Tibial nerve (tissue), 4 donors: Measurements from ENCODE around the gene ZNF513. TPM values are rescaled to one million over a fixed set of nuclear protein-coding genes. Genes with fewer than 3 reads are reported as not detected.

Experiments
- DNase-seq, 2 donors: peaks; one replicate each; pipeline ENCODE4 v3.0.0-alpha.2; 2019; ENCODE audit warnings: low spot score in 2 of 2
- H3K27ac ChIP-seq, 4 donors: fragments of 200-600 bp; sonication (generic) in 3 of 4; one replicate each; pipeline ENCODE4 v1.5.1; 2017 to 2019; ENCODE audit warnings: mild to moderate bottlenecking in 1 of 4
- H3K27me3 ChIP-seq, 2 donors: fragments of 200-600 bp; sonication (generic) in 1 of 2; one replicate each; pipeline versions ENCODE4 v1.5.1 to v1.6.0; 2017 to 2019
- H3K36me3 ChIP-seq, 3 donors: fragments of 200-600 bp; sonication (generic); one replicate each; pipeline ENCODE4 v1.5.1; 2018 to 2019
- H3K4me1 ChIP-seq, 4 donors: fragments of 200-600 bp; sonication (generic) in 3 of 4; one replicate each; pipeline ENCODE4 v1.5.1; 2017 to 2019
- H3K4me3 ChIP-seq, 4 donors: fragments of 200-600 bp; sonication (generic) in 3 of 4; one replicate each; pipeline ENCODE4 v1.5.1; 2017 to 2019; ENCODE audit warnings: mild to moderate bottlenecking in 1 of 4, moderate library complexity in 1 of 4
- H3K9me3 ChIP-seq, 4 donors: fragments of 200-600 bp; sonication (generic) in 3 of 4; one replicate each; pipeline ENCODE4 v1.5.1; 2017 to 2019
- EP300 ChIP-seq, 2 donors: sonication (generic); formaldehyde crosslinking; IDR thresholded peaks; one replicate each; pipeline ENCODE4 v1.6.1; 2017; ENCODE audit warnings: antibody characterized with exemption in 2 of 2, mild to moderate bottlenecking in 1 of 2
- POLR2A ChIP-seq, 2 donors: fragments of 450-650 bp; IDR thresholded peaks; one replicate each; pipeline ENCODE4 v1.6.1; 2017; ENCODE audit warnings: antibody characterized with exemption in 2 of 2, mild to moderate bottlenecking in 2 of 2, moderate library complexity in 2 of 2
- WGBS, 2 donors: methylation state at CpG; one replicate each; pipeline ENCODE4 v1.1.5; 2018; 5-methylcytosine and 5-hydroxymethylcytosine counted together
- total RNA-seq, 4 donors: library from RNA; depleted of rRNA; stranded (reverse); fragments of >200 nt; gene quantifications; one replicate each; pipeline ENCODE4 v1.1.0, GENCODE V29; 2016
- TF ChIP-seq, protein P1 (sequence below), 5 experiments: fragments of 200-600 bp in 3 of 5; fragments of 450-650 bp in 2 of 5; sonication (generic) in 3 of 5; IDR thresholded peaks; one replicate each; pipeline ENCODE4 v1.5.1; 2016 to 2019; ENCODE audit warnings: antibody characterized with exemption in 5 of 5, mild to moderate bottlenecking in 3 of 5, moderate library complexity in 2 of 5

Gene ZNF513
- total RNA-seq, 4 donors from 2014 or later = 12.9 to 16.8 (median 14.4) TPM

- no peak for DNase-seq
- no peaks in the 10 kb centered on the region for H3K27me3 ChIP-seq
- peaks cover 0 to 42% (median 18%) of the 10 kb centered on the region in 4 donors for H3K4me1 ChIP-seq
- TF ChIP-seq, protein P1, sequence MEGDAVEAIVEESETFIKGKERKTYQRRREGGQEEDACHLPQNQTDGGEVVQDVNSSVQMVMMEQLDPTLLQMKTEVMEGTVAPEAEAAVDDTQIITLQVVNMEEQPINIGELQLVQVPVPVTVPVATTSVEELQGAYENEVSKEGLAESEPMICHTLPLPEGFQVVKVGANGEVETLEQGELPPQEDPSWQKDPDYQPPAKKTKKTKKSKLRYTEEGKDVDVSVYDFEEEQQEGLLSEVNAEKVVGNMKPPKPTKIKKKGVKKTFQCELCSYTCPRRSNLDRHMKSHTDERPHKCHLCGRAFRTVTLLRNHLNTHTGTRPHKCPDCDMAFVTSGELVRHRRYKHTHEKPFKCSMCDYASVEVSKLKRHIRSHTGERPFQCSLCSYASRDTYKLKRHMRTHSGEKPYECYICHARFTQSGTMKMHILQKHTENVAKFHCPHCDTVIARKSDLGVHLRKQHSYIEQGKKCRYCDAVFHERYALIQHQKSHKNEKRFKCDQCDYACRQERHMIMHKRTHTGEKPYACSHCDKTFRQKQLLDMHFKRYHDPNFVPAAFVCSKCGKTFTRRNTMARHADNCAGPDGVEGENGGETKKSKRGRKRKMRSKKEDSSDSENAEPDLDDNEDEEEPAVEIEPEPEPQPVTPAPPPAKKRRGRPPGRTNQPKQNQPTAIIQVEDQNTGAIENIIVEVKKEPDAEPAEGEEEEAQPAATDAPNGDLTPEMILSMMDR (IDR thresholded peaks at IDR 0.05) = no peak
- no peak overlapping the region for H3K27ac ChIP-seq
- no peak overlapping the region for H3K4me3 ChIP-seq
- peaks cover 0 to 71% (median 41%) of the 10 kb centered on the region in 3 donors for H3K36me3 ChIP-seq
- H3K9me3 ChIP-seq = no peaks in the 10 kb centered on the region
- 81 to 85% methylated on average over 11 to 18 of the region's 18 CpGs for WGBS, 2 donors
Measured at GRCh38 chr2:27377618-27378095, 2.9 kb downstream of the ZNF513 start.

- no peak overlapping the region for H3K27ac ChIP-seq
- H3K4me1 ChIP-seq = peaks cover 0 to 48% (median 23%) of the 10 kb centered on the region in 4 donors
- no peaks in the 10 kb centered on the region for H3K27me3 ChIP-seq
- peaks cover 0 to 71% (median 41%) of the 10 kb centered on the region in 3 donors for H3K36me3 ChIP-seq
- H3K4me3 ChIP-seq = no peak overlapping the region
- 63 to 64% methylated on average over 9 to 10 of the region's 10 CpGs for WGBS, 2 donors
- no peaks in the 10 kb centered on the region for H3K9me3 ChIP-seq
- DNase-seq = no peak
- TF ChIP-seq POLR2A (IDR thresholded peaks at IDR 0.05) (no peak), EP300 (IDR thresholded peaks at IDR 0.05) (no peak)
- TF ChIP-seq, protein P1 (IDR thresholded peaks at IDR 0.05) = no peak
Measured at GRCh38 chr2:27376866-27377617, 3.5 kb downstream of the ZNF513 start.

DNA sequence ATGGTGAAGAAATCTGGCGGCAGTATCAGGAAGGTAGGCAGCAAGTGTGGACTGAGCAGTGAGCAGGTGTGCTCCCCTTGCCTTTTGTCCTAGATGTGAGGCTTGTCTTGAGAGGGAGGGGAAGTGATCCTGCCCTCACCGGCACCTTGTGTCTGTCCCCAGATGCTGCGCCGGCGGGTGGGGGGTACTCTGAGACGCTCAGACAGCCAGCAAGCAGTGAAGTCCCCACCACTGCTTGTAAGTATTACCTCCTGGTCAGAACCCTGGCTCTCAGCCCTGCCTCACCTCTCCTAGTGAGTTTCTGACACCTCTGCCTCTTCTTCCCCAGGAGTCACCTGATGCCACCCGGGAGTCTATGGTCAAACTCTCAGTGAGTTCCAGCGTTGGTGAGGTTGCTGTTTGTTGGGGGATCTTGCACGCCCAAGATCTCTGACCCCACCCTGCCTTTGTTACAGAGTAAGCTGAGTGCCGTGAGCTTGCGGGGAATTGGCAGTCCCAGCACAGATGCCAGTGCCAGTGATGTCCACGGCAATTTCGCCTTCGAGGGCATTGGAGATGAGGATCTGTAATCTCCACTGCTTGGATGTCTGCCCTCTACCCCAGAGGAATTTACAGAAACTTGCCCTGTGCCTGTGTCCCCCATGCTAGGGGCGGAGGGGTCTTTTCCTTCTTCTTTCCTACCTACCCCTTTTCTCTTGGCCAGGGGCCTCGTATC is 4.2 kb downstream of the ZNF513 start:
- DNase-seq = no peak
- TF ChIP-seq POLR2A (IDR thresholded peaks at IDR 0.05) (no peak), EP300 (IDR thresholded peaks at IDR 0.05) (no peak)
- TF ChIP-seq, protein P1 (IDR thresholded peaks at IDR 0.05) = no peak
- WGBS, 2 donors = 73 to 82% methylated on average over 13 to 15 of the region's 16 CpGs
- Histone ChIP-seq H3K27ac (no peak overlapping the region), H3K4me3 (no peak overlapping the region), H3K36me3 (peaks cover 0 to 66% (median 41%) of the 10 kb centered on the region in 3 donors), H3K27me3 (no peaks in the 10 kb centered on the region), H3K4me1 (peaks cover 0 to 51% (median 29%) of the 10 kb centered on the region in 4 donors), H3K9me3 (no peaks in the 10 kb centered on the region)

DNA sequence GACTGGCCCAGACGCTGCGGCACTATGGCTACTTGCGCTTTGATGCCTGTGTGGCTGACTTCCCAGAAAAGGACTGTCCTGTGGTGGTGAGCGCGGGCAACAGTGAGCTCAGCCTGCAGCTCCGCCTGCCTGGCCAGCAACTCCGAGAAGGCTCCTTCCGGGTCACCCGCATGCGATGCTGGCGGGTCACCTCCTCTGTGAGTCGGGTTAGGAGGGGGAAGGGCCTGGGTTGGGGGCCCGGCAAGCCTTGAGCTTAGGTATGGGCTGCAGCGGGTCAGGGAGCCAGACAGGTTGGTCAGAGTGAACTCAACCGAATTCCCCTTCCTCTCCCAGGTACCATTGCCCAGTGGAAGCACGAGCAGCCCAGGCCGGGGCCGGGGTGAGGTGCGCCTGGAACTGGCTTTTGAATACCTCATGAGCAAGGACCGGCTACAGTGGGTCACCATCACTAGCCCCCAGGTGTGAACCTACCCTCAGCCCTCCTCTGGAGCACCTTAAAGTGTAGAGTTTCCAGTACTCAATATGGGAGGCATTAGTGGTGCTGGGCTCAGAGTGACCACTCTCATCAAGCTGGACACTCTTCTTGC is 4.9 kb downstream of the ZNF513 start:
- no peaks in the 10 kb centered on the region for H3K27me3 ChIP-seq
- no peak for DNase-seq
- H3K4me3 ChIP-seq = no peak overlapping the region
- H3K4me1 ChIP-seq = peaks cover 0 to 49% (median 27%) of the 10 kb centered on the region in 4 donors
- WGBS, 2 donors = 90 to 95% methylated on average over 17 to 20 of the region's 20 CpGs
- no peak overlapping the region for H3K27ac ChIP-seq
- no peaks in the 10 kb centered on the region for H3K9me3 ChIP-seq
- TF ChIP-seq EP300 (IDR thresholded peaks at IDR 0.05) (no peak), POLR2A (IDR thresholded peaks at IDR 0.05) (no peak)
- TF ChIP-seq, protein P1 (IDR thresholded peaks at IDR 0.05) = no peak
- peaks cover 0 to 66% (median 41%) of the 10 kb centered on the region in 3 donors for H3K36me3 ChIP-seq
